NCI-H146 (cell line): ENCODE measurements around the gene SLC17A3.
A peak's percentile ranks its signal among the peaks of the same experiment; 100 is the strongest.

Experiments
- DNase-seq: peaks from one replicate; lab custom pipeline; 2025; lab: John Stamatoyannopoulos, UW

SLC17A3 gene

GRCh38 chr6:25874118-25874517 is at the start of gene SLC17A3:
Gene SLC17A3, minus strand, starts transcription at chr6:25874243. Its CDS starts 5,856 bp downstream, at chr6:25868387.
- DNase-seq: no peak

GRCh38 chr6:25922301-25922700 is 48.3 kb upstream of the SLC17A3 start:
- DNase-seq: no peak

- DNase-seq: no peak
Observed at GRCh38 chr6:25921525-25922203, 47.6 kb upstream of the SLC17A3 start.

GRCh38 chr6:25919657-25920056 is 45.6 kb upstream of the SLC17A3 start:
- DNase-seq: no peak

- DNase-seq: no peak
Observed at GRCh38 chr6:25918083-25918683, 44.1 kb upstream of the SLC17A3 start.

GRCh38 chr6:25916789-25917490 is 42.9 kb upstream of the SLC17A3 start:
- DNase-seq: no peak

GRCh38 chr6:25916330-25916729 is 42.3 kb upstream of the SLC17A3 start:
- no peak for DNase-seq

GRCh38 chr6:25913741-25914140 is 39.7 kb upstream of the SLC17A3 start:
- DNase-seq: no peak

GRCh38 chr6:25911351-25911750 is 37.3 kb upstream of the SLC17A3 start:
- no peak for DNase-seq

- no peak for DNase-seq
Observed at GRCh38 chr6:25907475-25908014, 33.5 kb upstream of the SLC17A3 start.

- no peak for DNase-seq
Observed at GRCh38 chr6:25903467-25904099, 29.5 kb upstream of the SLC17A3 start.

- no peak for DNase-seq
Observed at GRCh38 chr6:25902071-25902470, 28.0 kb upstream of the SLC17A3 start.

- no peak for DNase-seq
Observed at GRCh38 chr6:25900843-25901242, 26.8 kb upstream of the SLC17A3 start.

- DNase-seq: peak; percentile 0
Observed at GRCh38 chr6:25899580-25900408, 25.8 kb upstream of the SLC17A3 start.

- DNase-seq: no peak
Observed at GRCh38 chr6:25899123-25899522, 25.1 kb upstream of the SLC17A3 start.

- no peak for DNase-seq
Observed at GRCh38 chr6:25898289-25898977, 24.4 kb upstream of the SLC17A3 start.

- DNase-seq: no peak
Observed at GRCh38 chr6:25896252-25896651, 22.2 kb upstream of the SLC17A3 start.

GRCh38 chr6:25895771-25896170 is 21.7 kb upstream of the SLC17A3 start:
- DNase-seq: no peak

GRCh38 chr6:25893778-25894177 is 19.7 kb upstream of the SLC17A3 start:
- DNase-seq: no peak

- no peak for DNase-seq
Observed at GRCh38 chr6:25892877-25893276, 18.8 kb upstream of the SLC17A3 start.
